GM21786 (cell line): ENCODE results near the gene PLAAT1.

ENCODE experiments used
- ATAC-seq: cut with Tn5 transposase; IDR thresholded peaks from one replicate; pipeline ENCODE4 v1.9.1; 2021; ENCODE audit not compliant: unreplicated experiment

The PLAAT1 gene

GRCh38 chr3:193250492-193250891 is 9.5 kb downstream of the PLAAT1 start:
- no peak for ATAC-seq

- ATAC-seq = no peak
Observed at GRCh38 chr3:193253986-193254660, 13.1 kb downstream of the PLAAT1 start.

GRCh38 chr3:193261970-193262369 is 20.9 kb downstream of the PLAAT1 start:
- ATAC-seq = no peak

- no peak for ATAC-seq
Observed at GRCh38 chr3:193262707-193263106, 21.7 kb downstream of the PLAAT1 start.

- no peak for ATAC-seq
Observed at GRCh38 chr3:193269343-193270028, 28.5 kb downstream of the PLAAT1 start.

- ATAC-seq = no peak
Observed at GRCh38 chr3:193270451-193270850, 29.4 kb downstream of the PLAAT1 start.

GRCh38 chr3:193271101-193271840 is 30.2 kb downstream of the PLAAT1 start:
- ATAC-seq = no peak

GRCh38 chr3:193292386-193292785 is 51.4 kb downstream of the PLAAT1 start:
- no peak for ATAC-seq

- no peak for ATAC-seq
Observed at GRCh38 chr3:193295985-193296384, 55.0 kb downstream of the PLAAT1 start.

- ATAC-seq = no peak
Observed at GRCh38 chr3:193297421-193297820, 56.4 kb downstream of the PLAAT1 start.

GRCh38 chr3:193301433-193301832 is 60.4 kb downstream of the PLAAT1 start:
- ATAC-seq = no peak

- no peak for ATAC-seq
Observed at GRCh38 chr3:193305356-193305755, 64.3 kb downstream of the PLAAT1 start.

- ATAC-seq = no peak
Observed at GRCh38 chr3:193310914-193311723, 70.1 kb downstream of the PLAAT1 start.

- ATAC-seq = no peak
Observed at GRCh38 chr3:193313061-193313958, 72.3 kb downstream of the PLAAT1 start.

- no peak for ATAC-seq
Observed at GRCh38 chr3:193314161-193314560, 73.1 kb downstream of the PLAAT1 start.

GRCh38 chr3:193317682-193318300 is 76.8 kb downstream of the PLAAT1 start:
- ATAC-seq = no peak
